ENCODE measurements around the gene NF1. TPM values are rescaled to one million over a fixed set of nuclear protein-coding genes. Genes with fewer than 3 reads are reported as not detected.

The NF1 gene
- polyA plus RNA-seq, 3 donors, result 1.2 to 7.4 (median 2.1) TPM

DNA sequence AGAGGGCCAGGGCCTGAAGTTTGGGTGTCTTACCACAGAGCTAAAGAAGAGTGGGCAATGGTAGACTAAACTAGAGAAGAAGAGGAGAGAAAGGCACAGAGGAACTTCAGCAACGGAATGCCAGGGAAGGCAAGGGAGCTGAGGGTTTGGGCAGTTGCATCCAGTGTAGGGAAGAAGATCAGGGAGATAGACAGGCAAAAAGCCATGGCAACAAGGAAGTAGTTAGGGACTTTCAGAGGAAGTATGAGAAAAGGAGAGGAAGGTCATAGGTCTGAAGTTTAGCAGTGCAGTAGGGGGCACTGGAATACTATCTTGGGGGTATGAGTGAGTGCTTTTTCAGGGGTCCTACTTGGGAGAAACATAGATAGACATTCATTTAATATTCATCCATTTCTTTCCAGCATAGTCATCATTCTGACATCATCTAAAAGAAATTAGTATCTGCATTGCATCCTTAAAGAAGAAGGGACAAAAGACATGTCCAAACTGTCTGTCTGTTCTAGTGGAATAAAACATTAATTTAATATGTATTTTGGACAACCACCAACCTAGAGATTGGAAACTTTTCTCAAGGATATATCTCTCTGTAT, 2.2 kb upstream of the NF1 start:
- peaks cover 0 to 2% (median 0%) of the 10 kb centered on the region in 3 donors for H3K27me3 Mint-ChIP-seq (ENCODE audit: low read depth in 3 of 3)
- no peaks in the 10 kb centered on the region for H3K27me3 ChIP-seq (ENCODE audit: control insufficient read depth in 2 of 2, insufficient read depth in 2 of 2, low read length in 2 of 2)
- peaks cover 13 to 17% of the 10 kb centered on the region in 2 donors for H3K4me1 ChIP-seq (ENCODE audit: control insufficient read depth in 1 of 2, insufficient read depth in 2 of 2, low read length in 2 of 2)
- DNase-seq, result peak in 1 of 3 donors; percentile 10
- 95% methylated on average over 1 of the region's 1 CpG for WGBS (ENCODE audit: insufficient coverage)
- H3K4me2 ChIP-seq (replicated peaks; ENCODE audit: extremely low read depth, low read length, poor library complexity, severe bottlenecking), result no peak overlapping the region
- no peaks in the 10 kb centered on the region for H3K9me3 Mint-ChIP-seq
- no peak overlapping the region for H2AFZ ChIP-seq (ENCODE audit: insufficient read depth, low read depth, low read length, poor library complexity, severe bottlenecking)
- H4K20me1 ChIP-seq (ENCODE audit: insufficient read depth, low read length), result no peaks in the 10 kb centered on the region
- H3K9ac ChIP-seq (ENCODE audit: insufficient read depth, low read length, poor library complexity, severe bottlenecking), result no peak overlapping the region
- TF ChIP-seq, protein P1, sequence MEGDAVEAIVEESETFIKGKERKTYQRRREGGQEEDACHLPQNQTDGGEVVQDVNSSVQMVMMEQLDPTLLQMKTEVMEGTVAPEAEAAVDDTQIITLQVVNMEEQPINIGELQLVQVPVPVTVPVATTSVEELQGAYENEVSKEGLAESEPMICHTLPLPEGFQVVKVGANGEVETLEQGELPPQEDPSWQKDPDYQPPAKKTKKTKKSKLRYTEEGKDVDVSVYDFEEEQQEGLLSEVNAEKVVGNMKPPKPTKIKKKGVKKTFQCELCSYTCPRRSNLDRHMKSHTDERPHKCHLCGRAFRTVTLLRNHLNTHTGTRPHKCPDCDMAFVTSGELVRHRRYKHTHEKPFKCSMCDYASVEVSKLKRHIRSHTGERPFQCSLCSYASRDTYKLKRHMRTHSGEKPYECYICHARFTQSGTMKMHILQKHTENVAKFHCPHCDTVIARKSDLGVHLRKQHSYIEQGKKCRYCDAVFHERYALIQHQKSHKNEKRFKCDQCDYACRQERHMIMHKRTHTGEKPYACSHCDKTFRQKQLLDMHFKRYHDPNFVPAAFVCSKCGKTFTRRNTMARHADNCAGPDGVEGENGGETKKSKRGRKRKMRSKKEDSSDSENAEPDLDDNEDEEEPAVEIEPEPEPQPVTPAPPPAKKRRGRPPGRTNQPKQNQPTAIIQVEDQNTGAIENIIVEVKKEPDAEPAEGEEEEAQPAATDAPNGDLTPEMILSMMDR (IDR thresholded peaks at IDR 0.05), result no peak
- H3K4me1 Mint-ChIP-seq, result peaks cover 17% of the 10 kb centered on the region
- no peaks in the 10 kb centered on the region for H3K36me3 Mint-ChIP-seq
- H3K27ac ChIP-seq (ENCODE audit: low read depth in 1 of 2, low read length in 2 of 2), result no peak overlapping the region
- H3K79me2 ChIP-seq (ENCODE audit: insufficient read depth, low read length), result peaks cover 22% of the 10 kb centered on the region
- H3K36me3 ChIP-seq (replicated peaks in 1 of 2; ENCODE audit: control insufficient read depth in 1 of 2, insufficient read depth in 2 of 2, low read length in 2 of 2), result no peaks in the 10 kb centered on the region
- H3K9me3 ChIP-seq (replicated peaks in 1 of 2; ENCODE audit: control insufficient read depth in 1 of 2, insufficient read depth in 1 of 2, low read length in 2 of 2), result no peaks in the 10 kb centered on the region
- intact Hi-C loops (cut with micrococcal nuclease), result loop anchor here in 1 of 2 donors (5.0 kb wide), 1 partner anchor 40 kb away; no protein-coding TSS in a partner anchor
- H3K27ac Mint-ChIP-seq, result peak overlapping the region in 2 of 7 donors; percentile 48 to 74
- H3K4me3 ChIP-seq (replicated peaks in 1 of 3; ENCODE audit: low read depth in 2 of 3, low read length in 3 of 3), result no peak overlapping the region
- H3K4me3 Mint-ChIP-seq, result peak overlapping the region in 1 of 2 donors; percentile 1

DNA sequence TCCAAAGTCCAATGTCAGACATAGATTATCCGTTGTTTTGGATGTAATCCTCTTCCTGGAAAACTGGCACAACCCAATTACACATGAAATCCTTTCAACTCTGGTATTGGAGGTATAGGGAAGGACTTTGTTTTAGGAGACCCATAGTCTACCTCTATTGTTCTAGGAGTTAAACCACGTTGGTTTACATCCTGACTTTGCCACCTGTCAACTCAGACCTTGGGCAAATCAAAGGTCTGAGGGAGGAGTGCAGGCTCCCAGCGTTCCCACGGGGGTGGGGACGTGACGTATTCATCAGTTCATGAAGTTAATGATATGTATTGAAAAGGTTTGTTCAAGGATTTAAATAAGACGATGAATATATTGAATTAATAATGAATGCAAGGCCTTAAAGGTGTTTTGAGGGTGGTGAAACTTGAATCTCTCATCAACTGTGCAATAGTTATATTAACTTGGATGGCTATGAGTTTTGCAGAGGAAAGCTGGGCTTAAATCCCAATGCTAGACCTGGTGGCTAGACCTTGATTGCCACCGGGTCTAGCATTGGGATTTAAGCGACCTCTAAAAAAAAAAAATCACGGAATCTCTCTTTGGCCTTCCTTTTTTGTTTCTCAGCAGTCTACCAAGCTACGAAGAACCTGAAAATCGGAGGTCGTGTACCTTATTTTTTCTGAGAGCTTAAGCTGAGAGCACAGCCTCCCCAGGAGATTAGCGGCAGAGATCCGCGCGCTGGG, 744 bp upstream of the NF1 start:
- intact Hi-C loops (cut with micrococcal nuclease), result loop anchor here in 1 of 2 donors (5.0 kb wide), 1 partner anchor 42 kb away; no protein-coding TSS in a partner anchor
- peak overlapping the region; percentile 33 to 82 for H3K27ac ChIP-seq (ENCODE audit: low read depth in 1 of 2, low read length in 2 of 2)
- Mint-ChIP-seq H3K4me3 (peak overlapping the region; percentile 96 to 97), H3K27me3 (ENCODE audit: low read depth in 3 of 3) (peaks cover 0 to 2% (median 0%) of the 10 kb centered on the region in 3 donors), H3K27ac (peak overlapping the region; percentile 80 to 92 (median 89)), H3K36me3 (no peaks in the 10 kb centered on the region), H3K4me1 (peaks cover 17% of the 10 kb centered on the region), H3K9me3 (no peaks in the 10 kb centered on the region)
- no peaks in the 10 kb centered on the region for H3K27me3 ChIP-seq (ENCODE audit: control insufficient read depth in 2 of 2, insufficient read depth in 2 of 2, low read length in 2 of 2)
- peaks cover 32% of the 10 kb centered on the region for H3K79me2 ChIP-seq (ENCODE audit: insufficient read depth, low read length)
- 40% methylated on average over 14 of the region's 17 CpGs for WGBS (ENCODE audit: insufficient coverage)
- peaks cover 13 to 17% of the 10 kb centered on the region in 2 donors for H3K4me1 ChIP-seq (ENCODE audit: control insufficient read depth in 1 of 2, insufficient read depth in 2 of 2, low read length in 2 of 2)
- peak overlapping the region; percentile 72 to 98 (median 87) for H3K4me3 ChIP-seq (replicated peaks in 1 of 3; ENCODE audit: low read depth in 2 of 3, low read length in 3 of 3)
- peak overlapping the region; percentile 87 for H3K9ac ChIP-seq (ENCODE audit: insufficient read depth, low read length, poor library complexity, severe bottlenecking)
- peak overlapping the region; percentile 97 for H2AFZ ChIP-seq (ENCODE audit: insufficient read depth, low read depth, low read length, poor library complexity, severe bottlenecking)
- no peaks in the 10 kb centered on the region for H3K36me3 ChIP-seq (replicated peaks in 1 of 2; ENCODE audit: control insufficient read depth in 1 of 2, insufficient read depth in 2 of 2, low read length in 2 of 2)
- H3K9me3 ChIP-seq (replicated peaks in 1 of 2; ENCODE audit: control insufficient read depth in 1 of 2, insufficient read depth in 1 of 2, low read length in 2 of 2), result no peaks in the 10 kb centered on the region
- H4K20me1 ChIP-seq (ENCODE audit: insufficient read depth, low read length), result no peaks in the 10 kb centered on the region
- DNase-seq, result no peak
- H3K4me2 ChIP-seq (replicated peaks; ENCODE audit: extremely low read depth, low read length, poor library complexity, severe bottlenecking), result peak overlapping the region; percentile 95
- TF ChIP-seq, protein P1 (IDR thresholded peaks at IDR 0.05), result no peak
